ENCODE data around the gene TEX26. TPM values are rescaled to one million over a fixed set of nuclear protein-coding genes. Genes with fewer than 3 reads are reported as not detected.

TEX26 gene
- total RNA-seq, 4 donors from 2014 or later: 1.2 TPM; not detected in 3

DNA sequence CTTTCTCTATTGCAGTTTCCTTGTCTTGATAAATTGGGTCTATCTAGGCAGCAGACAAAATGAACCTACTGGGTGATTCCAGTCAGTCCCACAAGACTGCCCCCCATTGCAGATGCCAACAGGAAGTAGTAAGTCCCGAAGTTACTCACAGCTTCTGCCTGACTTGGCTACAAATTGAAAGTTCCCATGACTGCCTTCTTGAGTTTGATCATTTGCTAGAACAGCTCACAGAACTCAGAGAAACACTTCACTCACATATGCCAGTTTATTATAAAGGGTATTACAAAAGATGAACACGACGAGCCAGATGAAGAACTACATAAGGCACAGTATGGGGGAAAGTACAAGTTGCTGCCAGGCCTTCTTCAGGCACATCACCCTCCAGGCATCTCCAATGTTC, 50.0 kb downstream of the TEX26 start:
- Histone ChIP-seq H3K36me3 (no peaks in the 10 kb centered on the region), H3K27ac (no peak overlapping the region), H3K4me3 (no peak overlapping the region), H3K9me3 (no peaks in the 10 kb centered on the region), H3K27me3 (no peaks in the 10 kb centered on the region), H3K4me1 (peaks cover 0 to 5% of the 10 kb centered on the region in 2 donors)
- intact Hi-C loops (cut with DNase I; ENCODE audit: low total_unique reads): no loop called here
- no peak for DNase-seq
- TF ChIP-seq, protein P1, sequence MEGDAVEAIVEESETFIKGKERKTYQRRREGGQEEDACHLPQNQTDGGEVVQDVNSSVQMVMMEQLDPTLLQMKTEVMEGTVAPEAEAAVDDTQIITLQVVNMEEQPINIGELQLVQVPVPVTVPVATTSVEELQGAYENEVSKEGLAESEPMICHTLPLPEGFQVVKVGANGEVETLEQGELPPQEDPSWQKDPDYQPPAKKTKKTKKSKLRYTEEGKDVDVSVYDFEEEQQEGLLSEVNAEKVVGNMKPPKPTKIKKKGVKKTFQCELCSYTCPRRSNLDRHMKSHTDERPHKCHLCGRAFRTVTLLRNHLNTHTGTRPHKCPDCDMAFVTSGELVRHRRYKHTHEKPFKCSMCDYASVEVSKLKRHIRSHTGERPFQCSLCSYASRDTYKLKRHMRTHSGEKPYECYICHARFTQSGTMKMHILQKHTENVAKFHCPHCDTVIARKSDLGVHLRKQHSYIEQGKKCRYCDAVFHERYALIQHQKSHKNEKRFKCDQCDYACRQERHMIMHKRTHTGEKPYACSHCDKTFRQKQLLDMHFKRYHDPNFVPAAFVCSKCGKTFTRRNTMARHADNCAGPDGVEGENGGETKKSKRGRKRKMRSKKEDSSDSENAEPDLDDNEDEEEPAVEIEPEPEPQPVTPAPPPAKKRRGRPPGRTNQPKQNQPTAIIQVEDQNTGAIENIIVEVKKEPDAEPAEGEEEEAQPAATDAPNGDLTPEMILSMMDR (IDR thresholded peaks at IDR 0.05): no peak
- TF ChIP-seq POLR2A (IDR thresholded peaks at IDR 0.05): no peak

- no peak for DNase-seq
- no peak overlapping the region for H3K4me3 ChIP-seq
- H3K9me3 ChIP-seq: no peaks in the 10 kb centered on the region
- no peaks in the 10 kb centered on the region for H3K27me3 ChIP-seq
- no peaks in the 10 kb centered on the region for H3K36me3 ChIP-seq
- H3K4me1 ChIP-seq: peaks cover 0 to under 1% of the 10 kb centered on the region in 2 donors
- no peak overlapping the region for H3K27ac ChIP-seq
- TF ChIP-seq, protein P1 (IDR thresholded peaks at IDR 0.05): no peak
- no peak for TF ChIP-seq POLR2A (IDR thresholded peaks at IDR 0.05)
- intact Hi-C loops (cut with DNase I; ENCODE audit: low total_unique reads): no loop called here
Measured at GRCh38 chr13:30982906-30983305, 50.5 kb downstream of the TEX26 start.

- no peak overlapping the region for H3K27ac ChIP-seq
- no peak for DNase-seq
- no peaks in the 10 kb centered on the region for H3K9me3 ChIP-seq
- intact Hi-C loops (cut with DNase I; ENCODE audit: low total_unique reads): no loop called here
- TF ChIP-seq, protein P1 (IDR thresholded peaks at IDR 0.05): no peak
- H3K4me3 ChIP-seq: no peak overlapping the region
- no peaks in the 10 kb centered on the region for H3K4me1 ChIP-seq
- no peaks in the 10 kb centered on the region for H3K27me3 ChIP-seq
- no peaks in the 10 kb centered on the region for H3K36me3 ChIP-seq
Measured at GRCh38 chr13:30983431-30983830, 51.0 kb downstream of the TEX26 start.

GRCh38 chr13:30984620-30985019, 52.2 kb downstream of the TEX26 start:
- intact Hi-C loops (cut with DNase I; ENCODE audit: low total_unique reads): no loop called here
- no peaks in the 10 kb centered on the region for H3K9me3 ChIP-seq
- H3K27ac ChIP-seq: no peak overlapping the region
- TF ChIP-seq POLR2A (IDR thresholded peaks at IDR 0.05): no peak
- TF ChIP-seq, protein P1 (IDR thresholded peaks at IDR 0.05): no peak
- H3K27me3 ChIP-seq: no peaks in the 10 kb centered on the region
- DNase-seq: no peak
- no peaks in the 10 kb centered on the region for H3K36me3 ChIP-seq
- no peak overlapping the region for H3K4me3 ChIP-seq
- no peaks in the 10 kb centered on the region for H3K4me1 ChIP-seq

DNA sequence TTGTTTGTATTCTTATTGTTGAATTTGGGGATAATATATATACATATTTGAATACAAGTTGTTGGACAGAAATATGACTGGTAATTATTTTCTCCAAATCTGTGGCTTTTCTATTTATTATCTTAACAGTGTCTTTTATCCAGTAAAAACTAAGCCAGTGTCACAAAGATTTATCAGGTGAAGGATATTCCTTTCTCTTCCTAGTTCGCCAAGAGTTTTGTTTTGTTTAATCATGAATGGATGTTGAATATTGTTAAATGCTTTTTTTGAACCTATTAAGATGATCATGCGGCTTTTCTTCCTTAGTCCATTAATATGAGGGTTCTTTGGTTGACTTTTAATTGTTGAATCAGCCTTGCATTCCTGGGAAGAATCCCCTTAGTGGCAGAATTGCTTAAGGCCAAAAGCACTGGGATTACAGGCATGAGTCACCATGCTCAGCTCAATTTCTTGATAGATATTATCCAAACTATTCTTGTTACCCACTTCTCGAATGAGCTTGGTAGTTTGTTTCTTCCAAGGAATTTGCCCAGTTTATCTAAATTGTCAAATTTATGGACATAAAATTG, 53.3 kb downstream of the TEX26 start:
- DNase-seq: no peak
- TF ChIP-seq POLR2A (IDR thresholded peaks at IDR 0.05): no peak
- TF ChIP-seq, protein P1 (IDR thresholded peaks at IDR 0.05): no peak
- intact Hi-C loops (cut with DNase I; ENCODE audit: low total_unique reads): no loop called here

More for the DNA sequence above, 53.3 kb downstream of the TEX26 start:
- H3K27me3 ChIP-seq: no peaks in the 10 kb centered on the region
- H3K9me3 ChIP-seq: no peaks in the 10 kb centered on the region
- no peaks in the 10 kb centered on the region for H3K4me1 ChIP-seq
- no peak overlapping the region for H3K27ac ChIP-seq
- H3K36me3 ChIP-seq: no peaks in the 10 kb centered on the region
- no peak overlapping the region for H3K4me3 ChIP-seq
